GM04503 (cell line): Measurements from ENCODE around the gene NPAS3.

Experiments
- DNase-seq: peaks from one replicate; pipeline ENCODE4 v3.0.0-alpha.2; 2012; ENCODE audit warnings: low read depth

Gene NPAS3

DNA sequence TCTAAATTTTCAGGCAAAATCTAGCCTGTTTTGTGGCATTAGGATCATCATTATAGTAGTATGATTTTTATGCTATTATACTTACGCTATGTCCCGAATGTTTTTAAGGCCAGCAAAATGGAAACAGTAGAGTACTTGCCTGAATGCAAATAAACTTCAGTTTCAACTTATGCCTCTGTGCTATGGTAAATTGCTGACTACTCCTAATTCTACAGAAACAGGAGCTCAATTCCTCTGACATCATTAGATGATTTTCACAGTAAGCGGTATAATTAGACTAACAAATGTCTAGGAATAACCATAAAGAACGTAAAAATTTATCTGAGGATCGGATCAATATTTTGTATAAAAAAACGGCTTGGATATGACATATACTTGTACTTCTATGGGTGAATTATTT, 742.2 kb downstream of the NPAS3 start:
- DNase-seq, result no peak

DNA sequence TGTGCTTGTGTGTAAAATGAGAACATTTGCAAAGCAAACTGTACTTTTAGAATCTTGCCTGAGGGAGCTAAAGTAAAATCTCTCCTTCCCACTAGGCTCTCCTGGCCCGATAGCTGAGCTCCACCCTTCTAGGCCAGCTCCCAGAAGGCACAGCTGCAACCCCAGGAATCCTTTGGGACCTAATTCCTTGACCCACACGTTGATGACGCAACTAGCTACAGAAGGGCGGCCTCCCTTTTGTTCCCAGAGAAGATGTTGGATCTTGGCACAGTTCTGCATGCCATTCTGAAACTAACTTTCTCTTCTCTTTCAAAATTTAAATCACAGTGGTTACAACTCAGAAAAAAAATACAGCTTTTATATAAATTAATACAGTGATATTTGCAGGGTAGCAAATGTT, 744.1 kb downstream of the NPAS3 start:
- peak; percentile 67 for DNase-seq

DNA sequence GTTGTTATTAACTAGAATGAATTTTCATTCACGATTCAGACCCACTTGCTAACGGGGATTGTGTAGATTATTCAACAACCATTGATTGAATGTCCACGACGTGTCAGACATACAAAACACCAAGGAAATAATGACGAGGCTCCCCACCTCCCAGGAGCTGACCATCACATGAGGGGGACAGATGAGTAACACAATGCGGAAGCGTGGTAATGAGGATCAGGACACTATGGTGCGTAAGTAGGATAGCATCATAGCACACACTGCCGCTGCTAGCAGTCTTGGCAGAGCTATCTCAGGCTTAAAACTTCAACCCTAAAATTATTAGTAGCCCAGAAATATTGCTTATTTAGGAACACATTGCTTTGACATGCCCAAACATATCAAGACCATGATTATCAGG, 746.3 kb downstream of the NPAS3 start:
- DNase-seq, result no peak

DNA sequence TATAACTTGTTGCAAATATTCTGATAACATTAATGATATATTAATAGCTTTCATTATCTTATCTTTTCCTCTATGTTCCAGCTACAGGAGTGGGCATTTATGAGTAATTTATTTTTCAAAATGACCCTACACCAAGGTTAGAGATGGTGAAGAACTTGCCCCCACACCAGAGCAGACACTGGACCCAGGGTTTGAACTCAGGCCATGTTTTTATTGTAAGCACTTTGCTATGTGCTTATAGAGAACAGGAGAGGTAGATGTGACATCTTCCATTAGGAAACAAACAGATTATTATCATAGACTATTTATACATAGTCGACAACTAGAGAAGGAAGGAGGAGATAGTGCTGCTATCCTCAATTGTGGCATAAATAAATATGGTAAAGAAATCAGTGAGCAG, 747.0 kb downstream of the NPAS3 start:
- DNase-seq, result no peak

DNA sequence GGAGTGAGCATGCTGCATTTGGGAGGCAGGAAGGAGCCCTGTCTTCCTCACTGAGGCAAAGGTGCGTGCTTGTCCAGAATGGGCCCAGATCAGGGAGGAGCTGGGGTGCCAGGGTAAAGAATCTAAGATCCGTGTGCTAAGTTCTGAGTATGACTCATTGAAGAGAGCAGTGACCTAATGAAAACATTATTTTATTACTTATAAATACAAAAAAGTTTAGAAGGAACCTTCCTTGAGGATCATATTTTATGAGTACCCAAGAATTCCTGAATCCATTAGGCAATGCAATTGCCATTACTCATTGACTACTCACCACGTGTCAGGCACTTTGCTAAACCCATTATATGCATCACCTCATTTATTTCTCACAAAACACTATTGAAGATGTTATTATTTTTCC, 747.5 kb downstream of the NPAS3 start:
- peak; percentile 49 for DNase-seq

- DNase-seq, result no peak
Measured at GRCh38 chr14:33686856-33687255, 748.2 kb downstream of the NPAS3 start.

GRCh38 chr14:33689680-33690079, 751.0 kb downstream of the NPAS3 start:
- no peak for DNase-seq

DNA sequence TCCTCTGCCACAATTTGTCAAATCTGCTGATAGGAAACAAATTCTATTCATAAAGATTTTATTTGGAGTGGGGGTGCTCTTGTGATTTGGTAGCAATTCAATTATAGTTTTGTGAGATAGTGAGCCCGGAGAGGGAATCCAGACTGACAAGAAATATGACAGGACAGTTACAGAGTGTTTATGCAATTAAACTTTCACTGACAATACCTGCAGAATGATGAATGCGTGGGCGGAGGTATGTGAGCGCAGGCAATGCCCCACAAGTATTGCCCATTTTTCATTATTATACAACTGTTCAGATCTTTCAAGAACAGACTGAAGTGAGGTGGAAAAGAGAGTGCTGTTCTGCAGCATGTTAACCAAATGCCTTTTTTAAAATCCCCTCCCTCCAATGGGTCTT, 753.2 kb downstream of the NPAS3 start:
- no peak for DNase-seq

- peak; percentile 80 for DNase-seq
Measured at GRCh38 chr14:33692762-33693161, 754.1 kb downstream of the NPAS3 start.

GRCh38 chr14:33693237-33693636, 754.6 kb downstream of the NPAS3 start:
- peak; percentile 68 for DNase-seq

- no peak for DNase-seq
Measured at GRCh38 chr14:33696165-33696564, 757.5 kb downstream of the NPAS3 start.

GRCh38 chr14:33699300-33699983, 760.8 kb downstream of the NPAS3 start:
- no peak for DNase-seq

DNA sequence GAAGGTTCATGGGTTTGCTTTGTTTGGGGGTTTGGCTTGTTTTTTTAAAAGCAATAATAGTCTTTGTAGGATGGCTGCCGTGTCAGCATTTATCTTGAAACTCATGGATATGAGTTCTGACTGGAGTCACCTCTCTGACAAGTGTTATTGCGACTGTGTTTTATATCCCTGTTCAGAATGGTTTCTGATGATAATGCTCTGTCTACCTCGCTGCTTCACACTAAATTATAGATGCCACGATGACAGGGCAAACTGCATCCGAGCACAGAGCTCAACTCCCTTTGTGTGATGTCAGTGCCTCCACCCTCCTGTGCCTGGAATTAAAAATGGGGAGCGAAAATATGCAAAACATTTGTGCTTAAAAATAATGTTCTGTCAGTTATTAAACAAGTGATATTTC, 761.4 kb downstream of the NPAS3 start:
- DNase-seq, result no peak

DNA sequence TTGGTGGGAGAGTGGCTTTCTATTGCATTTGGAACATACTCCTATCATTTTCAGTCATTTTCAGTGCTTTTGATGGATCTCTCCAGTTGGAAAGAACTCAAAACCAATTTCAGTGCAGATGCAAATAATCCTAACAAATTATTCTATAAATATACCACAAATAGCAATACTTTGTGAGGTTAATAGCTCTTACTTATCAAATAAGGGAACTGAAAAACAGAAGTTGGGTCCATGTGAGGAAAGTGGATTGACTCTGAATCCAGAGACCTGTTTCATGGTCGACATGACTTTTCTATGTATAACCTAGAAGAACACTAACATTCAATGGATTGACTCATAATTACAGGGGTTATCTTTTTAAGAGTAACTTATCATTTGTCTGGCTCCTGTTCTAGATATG, 763.6 kb downstream of the NPAS3 start:
- DNase-seq, result no peak

- no peak for DNase-seq
Measured at GRCh38 chr14:33704481-33704880, 765.8 kb downstream of the NPAS3 start.

DNA sequence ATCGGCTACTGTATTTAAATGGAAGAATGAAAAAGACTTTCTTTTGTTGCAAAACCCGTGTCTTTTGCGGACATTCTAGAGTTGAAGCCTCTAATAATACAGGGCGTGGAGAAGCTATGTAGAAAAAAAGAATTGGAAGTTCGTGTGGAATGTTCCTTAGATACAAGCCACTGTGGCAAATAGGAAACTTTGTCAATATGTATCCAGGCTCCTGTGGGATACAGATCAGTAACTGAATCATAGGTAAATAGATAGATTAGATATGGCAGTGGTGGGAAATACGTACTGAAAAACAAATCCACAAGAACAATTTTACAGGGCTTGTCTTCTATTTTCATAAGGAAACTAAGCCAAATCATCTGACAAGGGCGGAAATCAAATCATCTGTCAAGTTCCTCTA, 766.8 kb downstream of the NPAS3 start:
- DNase-seq, result no peak

- DNase-seq, result no peak
Measured at GRCh38 chr14:33707716-33708115, 769.0 kb downstream of the NPAS3 start.

GRCh38 chr14:33709283-33709682, 770.6 kb downstream of the NPAS3 start:
- DNase-seq, result no peak

DNA sequence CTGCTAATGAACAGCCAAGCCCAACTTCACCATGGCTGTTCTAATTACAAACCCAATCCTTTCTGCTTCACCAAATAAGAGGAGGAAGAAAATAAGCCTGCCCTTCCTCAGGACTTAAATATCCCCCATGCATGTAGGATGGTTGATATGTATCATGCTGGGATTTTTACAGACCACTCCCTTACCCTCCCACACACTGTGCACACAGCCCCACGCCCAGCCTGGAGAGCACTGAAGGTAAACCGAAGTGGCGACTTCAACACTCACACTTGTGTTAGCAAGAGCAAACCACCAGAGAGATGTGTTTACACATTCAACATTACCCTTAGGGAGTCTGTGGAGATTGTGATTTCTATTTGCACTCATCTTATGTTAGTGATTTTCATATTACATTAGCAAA, 771.0 kb downstream of the NPAS3 start:
- DNase-seq, result no peak

DNA sequence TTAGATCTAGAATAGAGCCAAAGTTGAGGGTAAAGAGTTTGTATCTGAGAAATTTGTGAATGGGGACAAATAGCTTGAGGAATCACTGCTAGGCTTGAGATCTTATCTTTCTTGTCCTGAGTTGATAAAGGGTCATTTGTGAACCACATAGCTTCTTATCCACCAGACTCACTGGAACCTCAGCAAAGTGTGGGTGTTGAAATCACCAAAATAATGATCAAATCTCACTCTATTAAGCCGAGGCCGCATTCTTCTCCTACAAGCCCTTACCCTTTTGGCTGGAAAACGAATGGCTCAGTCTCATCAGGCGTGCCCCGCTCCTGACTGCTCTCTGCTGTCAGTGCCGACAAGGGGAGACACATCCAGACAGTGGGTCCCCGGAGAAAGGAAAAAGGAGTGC, 771.6 kb downstream of the NPAS3 start:
- DNase-seq, result no peak

DNA sequence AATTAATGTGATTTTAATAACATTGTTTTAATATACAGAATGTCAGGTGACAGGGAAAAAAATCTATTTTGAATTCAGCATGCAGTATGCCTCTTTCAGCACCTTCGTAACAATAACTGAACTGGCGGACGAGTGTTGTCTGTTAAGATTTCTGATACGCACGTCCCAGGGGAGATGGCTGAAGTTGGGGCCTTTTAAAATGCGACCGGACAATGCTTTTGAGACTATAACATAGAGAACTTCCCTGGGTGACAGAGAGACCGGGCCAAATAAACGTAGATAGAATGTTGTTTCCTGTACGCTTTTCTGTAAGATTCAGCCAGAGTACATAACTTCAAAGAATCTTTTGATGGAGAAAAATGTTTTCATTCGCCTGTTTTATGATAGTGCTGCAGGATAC, 772.5 kb downstream of the NPAS3 start:
- no peak for DNase-seq

DNA sequence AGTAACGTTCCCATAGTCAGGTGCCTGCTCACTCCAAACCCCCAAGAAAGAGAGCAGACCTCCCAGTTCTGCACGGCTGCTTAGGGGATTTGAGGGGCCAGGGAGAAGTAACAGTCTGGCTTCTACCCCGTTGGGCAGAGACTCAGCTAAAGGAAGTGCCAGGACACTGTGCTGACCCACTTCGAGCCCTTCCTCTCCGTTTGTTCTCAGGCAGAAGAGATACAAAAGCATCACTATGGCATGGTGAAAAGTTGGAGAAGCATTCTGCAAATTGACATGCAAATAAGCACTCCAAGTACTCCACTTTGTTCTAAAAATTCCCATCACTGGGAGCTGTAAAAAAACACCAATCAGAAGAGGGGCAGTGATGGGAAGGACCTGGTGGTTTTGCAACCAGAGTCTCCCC, 773.1 kb downstream of the NPAS3 start:
- no peak for DNase-seq

DNA sequence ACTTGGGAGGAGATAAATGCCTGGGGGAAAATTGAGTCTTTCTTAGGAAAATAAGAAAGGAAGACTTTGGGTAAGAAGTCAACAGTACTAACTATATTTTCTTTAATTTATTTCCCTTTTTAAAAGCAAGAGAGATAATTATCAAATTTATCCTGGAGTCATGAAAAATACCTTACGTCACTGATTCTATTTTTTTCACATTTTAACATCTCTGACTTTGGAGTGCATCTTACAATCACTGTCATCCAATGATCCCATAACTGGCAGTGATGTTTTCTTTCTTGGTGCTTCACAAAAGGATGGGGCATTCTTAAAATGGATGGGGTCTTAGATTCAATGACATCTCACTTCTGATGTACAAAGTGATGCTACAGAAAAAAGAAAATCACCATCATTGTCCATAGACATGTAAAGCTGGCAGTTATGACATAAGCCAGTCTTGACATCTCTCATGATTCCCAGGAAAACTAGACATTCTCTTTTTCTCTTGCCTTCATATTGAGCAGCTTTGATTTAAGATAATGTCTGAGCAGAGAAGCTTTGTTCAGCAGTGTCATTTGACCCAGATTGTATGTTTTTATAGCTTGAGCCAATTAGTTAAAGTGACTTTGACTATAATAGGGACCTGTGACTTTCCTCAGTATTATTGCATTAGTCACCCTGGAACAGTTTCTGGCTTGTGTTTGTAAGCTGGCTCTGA, 776.0 kb downstream of the NPAS3 start:
- DNase-seq, result peak; percentile 25

- no peak for DNase-seq
Measured at GRCh38 chr14:33715227-33715528, 776.5 kb downstream of the NPAS3 start.
